Uterus (tissue), 4 donors: ENCODE measurements around the gene EIF4H. TPM values are rescaled to one million over a fixed set of nuclear protein-coding genes. Genes with fewer than 3 reads are reported as not detected.

Experiments
- DNase-seq, 2 donors: peaks; one replicate each; pipeline ENCODE4 v3.0.0-alpha.2; 2019 to 2020
- H3K27ac ChIP-seq, 2 donors: fragments of 200-600 bp; sonication (generic); 1 replicate in 1 of 2; 2 replicates in 1 of 2; pipeline ENCODE4 v1.5.1; 2016 to 2018
- H3K27me3 ChIP-seq, 2 donors: fragments of 200-600 bp; sonication (generic); one replicate each; pipeline ENCODE4 v1.5.1; 2018 to 2019; ENCODE audit warnings: control low read depth in 1 of 2
- H3K36me3 ChIP-seq, 2 donors: fragments of 200-600 bp; sonication (generic); one replicate each; pipeline ENCODE4 v1.5.1; 2019; ENCODE audit warnings: control low read depth in 1 of 2
- H3K4me1 ChIP-seq, 2 donors: fragments of 200-600 bp; sonication (generic); one replicate each; pipeline ENCODE4 v1.5.1; 2018 to 2019; ENCODE audit warnings: control low read depth in 1 of 2
- H3K4me3 ChIP-seq, 2 donors: fragments of 200-600 bp; sonication (generic); 1 replicate in 1 of 2; 2 replicates in 1 of 2; pipeline ENCODE4 v1.5.1; 2018 to 2019; ENCODE audit warnings: mild to moderate bottlenecking in 1 of 2
- H3K9me3 ChIP-seq, 2 donors: fragments of 200-600 bp; sonication (generic); one replicate each; pipeline ENCODE4 v1.5.1; 2019; ENCODE audit warnings: control low read depth in 1 of 2
- CTCF ChIP-seq, 4 experiments: fragments of 200-600 bp in 2 of 4; fragments of 450-650 bp in 2 of 4; sonication (generic) in 2 of 4; IDR thresholded peaks; one replicate each; pipeline ENCODE4 v1.5.1; 2016 to 2019; ENCODE audit warnings: antibody characterized with exemption in 4 of 4, mild to moderate bottlenecking in 2 of 4, moderate library complexity in 1 of 4
- POLR2A ChIP-seq, 2 donors: fragments of 450-650 bp; IDR thresholded peaks; one replicate each; pipeline ENCODE4 v1.6.1; 2016; ENCODE audit warnings: antibody characterized with exemption in 2 of 2, mild to moderate bottlenecking in 1 of 2, moderate library complexity in 1 of 2
- intact Hi-C: fragments of 100-400 bp; cut with DNase I; formaldehyde crosslinking; loops from one replicate; pipeline ENCODE4 v1.15.1; 2023; ENCODE audit warnings: low total_unique reads
- total RNA-seq, 4 donors: library from RNA; depleted of rRNA in 3 of 4; stranded (reverse); fragments of >200 nt in 3 of 4; gene quantifications; one replicate each; pipeline versions ENCODE4 v1.1.0 to v1.2.4, GENCODE V29; 2014 to 2023
- donor health status: DM: yes; HTN: yes; CAD: no.

EIF4H gene
- total RNA-seq, 4 donors from 2014 or later = 122 to 257 (median 193) TPM

DNA sequence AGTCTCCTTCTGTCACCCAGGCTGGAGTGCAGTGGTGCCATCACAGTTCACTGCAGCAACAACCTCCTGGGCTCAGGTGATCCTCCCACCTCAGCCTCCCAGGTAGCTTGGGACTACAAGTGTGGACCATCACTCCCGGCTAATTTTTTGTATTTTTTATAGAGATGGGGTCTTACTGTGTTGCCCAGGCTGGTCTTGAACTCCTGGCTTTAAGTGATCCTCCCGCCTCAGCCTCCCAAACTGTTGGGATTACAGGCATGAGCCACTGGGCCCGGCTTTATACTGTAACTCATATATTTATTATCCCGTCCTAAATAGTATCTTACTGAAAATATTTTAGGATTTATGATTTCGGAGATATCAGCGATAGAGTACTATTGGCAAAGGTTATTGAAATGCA lies 10.9 kb downstream of the EIF4H start:
- H3K27ac ChIP-seq = peak overlapping the region in 1 of 2 donors; percentile 47

GRCh38 chr7:74185636-74186035 lies 11.5 kb downstream of the EIF4H start:
- intact Hi-C loops = no loop called here
- TF ChIP-seq POLR2A (IDR thresholded peaks at IDR 0.05) = no peak
- TF ChIP-seq CTCF (IDR thresholded peaks at IDR 0.05) = no peak
- Histone ChIP-seq H3K9me3 (no peaks in the 10 kb centered on the region), H3K27me3 (no peaks in the 10 kb centered on the region), H3K36me3 (no peaks in the 10 kb centered on the region), H3K4me3 (no peak overlapping the region), H3K4me1 (peaks cover 6 to 24% of the 10 kb centered on the region in 2 donors), H3K27ac (peak overlapping the region in 1 of 2 donors; percentile 47)
- DNase-seq = no peak

More for the DNA sequence above, 10.9 kb downstream of the EIF4H start:
- Histone ChIP-seq H3K36me3 (no peaks in the 10 kb centered on the region), H3K4me3 (no peak overlapping the region), H3K4me1 (peaks cover 6 to 25% of the 10 kb centered on the region in 2 donors), H3K27me3 (no peaks in the 10 kb centered on the region), H3K9me3 (no peaks in the 10 kb centered on the region)
- no peak for DNase-seq
- TF ChIP-seq POLR2A (IDR thresholded peaks at IDR 0.05) (no peak), CTCF (IDR thresholded peaks at IDR 0.05) (no peak)
- intact Hi-C loops = no loop called here

- H3K27me3 ChIP-seq = no peaks in the 10 kb centered on the region
- no peak for DNase-seq
- H3K4me3 ChIP-seq = no peak overlapping the region
- H3K9me3 ChIP-seq = no peaks in the 10 kb centered on the region
- peaks cover 6 to 16% of the 10 kb centered on the region in 2 donors for H3K4me1 ChIP-seq
- H3K27ac ChIP-seq = peak overlapping the region in 1 of 2 donors; percentile 1
- intact Hi-C loops = no loop called here
- TF ChIP-seq CTCF (IDR thresholded peaks at IDR 0.05) = no peak
- TF ChIP-seq POLR2A (IDR thresholded peaks at IDR 0.05) = no peak
- H3K36me3 ChIP-seq = no peaks in the 10 kb centered on the region
These were observed 13.9 kb downstream of the EIF4H start for GRCh38 chr7:74187915-74188675.

GRCh38 chr7:74190259-74190658 lies 16.1 kb downstream of the EIF4H start:
- TF ChIP-seq CTCF (IDR thresholded peaks at IDR 0.05) = no peak
- no peak for TF ChIP-seq POLR2A (IDR thresholded peaks at IDR 0.05)
- Histone ChIP-seq H3K36me3 (no peaks in the 10 kb centered on the region), H3K9me3 (no peaks in the 10 kb centered on the region), H3K27me3 (no peaks in the 10 kb centered on the region), H3K4me3 (no peak overlapping the region), H3K4me1 (peaks cover 2 to 6% of the 10 kb centered on the region in 2 donors), H3K27ac (no peak overlapping the region)
- DNase-seq = no peak
- intact Hi-C loops = no loop called here

DNA sequence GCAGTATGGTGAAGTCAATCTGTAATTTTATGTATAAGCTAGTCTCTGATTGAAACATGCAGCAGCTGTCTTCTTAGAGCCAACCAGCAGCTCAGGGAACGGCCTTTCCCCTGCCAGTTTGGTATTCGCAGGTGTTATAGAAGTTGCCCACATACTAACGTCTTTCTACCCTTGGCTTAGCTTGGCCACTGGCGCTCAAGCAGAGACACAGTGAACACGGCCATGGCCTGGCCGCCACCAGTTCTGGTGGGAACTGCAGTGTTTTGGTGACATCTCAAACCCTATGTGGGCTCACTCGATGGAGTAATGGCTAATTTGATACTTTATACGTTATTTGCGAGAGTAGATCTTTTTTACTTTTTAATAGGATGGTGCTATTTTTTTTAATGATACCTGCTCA lies 17.1 kb downstream of the EIF4H start:
- no peaks in the 10 kb centered on the region for H3K27me3 ChIP-seq
- no peaks in the 10 kb centered on the region for H3K36me3 ChIP-seq
- H3K27ac ChIP-seq = no peak overlapping the region
- H3K4me3 ChIP-seq = no peak overlapping the region
- TF ChIP-seq POLR2A (IDR thresholded peaks at IDR 0.05) = no peak
- TF ChIP-seq CTCF (IDR thresholded peaks at IDR 0.05) = no peak
- H3K9me3 ChIP-seq = no peaks in the 10 kb centered on the region
- no peak for DNase-seq
- intact Hi-C loops = no loop called here
- H3K4me1 ChIP-seq = peaks cover 0 to 6% of the 10 kb centered on the region in 2 donors
